GM12864 (cell line): ENCODE measurements around the gene IGSF10.
A peak's percentile ranks its signal among the peaks of the same experiment; 100 is the strongest.

ENCODE experiments used
- DNase-seq: peaks from one replicate; pipeline ENCODE4 v3.0.0-alpha.2; 2011; ENCODE audit warnings: low read depth
- H3K4me3 ChIP-seq: 2 replicates; pipeline ENCODE4 v1.5.1; 2011; ENCODE audit warnings: mild to moderate bottlenecking, low read depth, low read length, control low read depth
- TF ChIP-seq, protein P1 (sequence below): IDR thresholded peaks from 2 replicates; pipeline ENCODE4 v1.5.1; 2011; ENCODE audit warnings: low read depth, mild to moderate bottlenecking, moderate library complexity, low read length, control low read depth, inconsistent platforms; ENCODE audit errors: missing control alignments

Gene IGSF10

DNA sequence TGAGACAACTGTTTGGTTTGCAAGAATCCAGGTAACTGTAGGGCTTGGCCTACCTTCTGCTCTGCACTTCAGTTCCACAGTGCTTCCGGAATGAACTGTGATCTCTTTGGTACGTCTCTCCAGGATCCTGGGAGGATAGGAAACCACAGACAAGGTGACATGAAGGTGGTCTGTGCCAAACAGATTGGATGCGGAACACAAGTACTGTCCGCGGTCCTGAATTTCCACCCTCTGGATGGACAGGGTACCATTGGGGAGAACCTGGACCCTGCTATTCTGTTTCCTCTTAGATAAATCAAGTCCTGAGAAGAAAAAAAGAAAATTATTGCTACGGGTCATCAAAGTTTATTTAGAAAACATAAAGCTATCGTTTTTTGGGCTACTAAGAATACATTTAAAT lies 17.3 kb downstream of the IGSF10 start:
- no peak for DNase-seq
- TF ChIP-seq, protein P1, sequence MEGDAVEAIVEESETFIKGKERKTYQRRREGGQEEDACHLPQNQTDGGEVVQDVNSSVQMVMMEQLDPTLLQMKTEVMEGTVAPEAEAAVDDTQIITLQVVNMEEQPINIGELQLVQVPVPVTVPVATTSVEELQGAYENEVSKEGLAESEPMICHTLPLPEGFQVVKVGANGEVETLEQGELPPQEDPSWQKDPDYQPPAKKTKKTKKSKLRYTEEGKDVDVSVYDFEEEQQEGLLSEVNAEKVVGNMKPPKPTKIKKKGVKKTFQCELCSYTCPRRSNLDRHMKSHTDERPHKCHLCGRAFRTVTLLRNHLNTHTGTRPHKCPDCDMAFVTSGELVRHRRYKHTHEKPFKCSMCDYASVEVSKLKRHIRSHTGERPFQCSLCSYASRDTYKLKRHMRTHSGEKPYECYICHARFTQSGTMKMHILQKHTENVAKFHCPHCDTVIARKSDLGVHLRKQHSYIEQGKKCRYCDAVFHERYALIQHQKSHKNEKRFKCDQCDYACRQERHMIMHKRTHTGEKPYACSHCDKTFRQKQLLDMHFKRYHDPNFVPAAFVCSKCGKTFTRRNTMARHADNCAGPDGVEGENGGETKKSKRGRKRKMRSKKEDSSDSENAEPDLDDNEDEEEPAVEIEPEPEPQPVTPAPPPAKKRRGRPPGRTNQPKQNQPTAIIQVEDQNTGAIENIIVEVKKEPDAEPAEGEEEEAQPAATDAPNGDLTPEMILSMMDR: no peak
- H3K4me3 ChIP-seq: no peak overlapping the region

DNA sequence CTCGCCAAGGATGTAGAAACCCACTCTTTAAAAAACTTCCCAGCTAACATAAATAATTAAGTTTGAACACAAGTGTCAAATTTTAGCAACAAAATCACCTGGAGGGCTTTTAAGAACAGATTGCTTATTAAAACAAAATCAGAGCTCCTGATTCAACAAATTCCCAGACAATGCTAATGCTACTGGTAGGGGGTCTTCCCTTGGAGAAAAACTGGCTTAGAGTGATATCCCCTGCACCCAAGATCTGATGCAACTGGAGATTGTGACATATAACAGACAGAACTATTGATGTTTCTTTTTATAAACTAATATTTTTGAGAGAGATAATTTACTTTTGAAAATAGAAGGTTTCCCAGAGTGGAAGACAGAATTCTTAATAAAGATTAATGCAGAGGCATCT lies 19.9 kb downstream of the IGSF10 start:
- TF ChIP-seq, protein P1: no peak
- H3K4me3 ChIP-seq: no peak overlapping the region
- no peak for DNase-seq

DNA sequence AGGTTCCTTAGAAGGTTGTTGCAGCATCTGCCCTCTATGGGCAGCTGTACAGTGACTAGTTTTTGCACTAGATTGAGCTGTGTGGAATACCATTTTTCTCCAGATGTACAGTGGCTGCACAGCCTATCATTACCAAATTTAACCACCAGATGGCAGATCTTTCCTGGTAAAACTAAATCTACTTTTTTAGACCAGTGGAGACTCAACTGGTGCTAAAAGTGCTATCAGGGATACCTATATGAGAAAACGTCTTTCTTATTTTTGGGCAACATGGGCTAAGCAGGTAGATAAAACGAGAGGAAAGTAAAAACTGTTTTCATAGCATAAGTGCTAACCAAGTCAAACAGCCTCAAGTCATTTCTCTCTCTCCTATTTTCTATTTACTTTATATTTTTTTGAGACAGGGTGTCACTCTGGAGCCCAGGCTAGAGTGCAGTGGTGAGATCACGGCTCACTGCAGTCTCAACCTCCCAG lies 21.2 kb downstream of the IGSF10 start:
- no peak for DNase-seq
- TF ChIP-seq, protein P1: peak; percentile 66
- H3K4me3 ChIP-seq: no peak overlapping the region

DNA sequence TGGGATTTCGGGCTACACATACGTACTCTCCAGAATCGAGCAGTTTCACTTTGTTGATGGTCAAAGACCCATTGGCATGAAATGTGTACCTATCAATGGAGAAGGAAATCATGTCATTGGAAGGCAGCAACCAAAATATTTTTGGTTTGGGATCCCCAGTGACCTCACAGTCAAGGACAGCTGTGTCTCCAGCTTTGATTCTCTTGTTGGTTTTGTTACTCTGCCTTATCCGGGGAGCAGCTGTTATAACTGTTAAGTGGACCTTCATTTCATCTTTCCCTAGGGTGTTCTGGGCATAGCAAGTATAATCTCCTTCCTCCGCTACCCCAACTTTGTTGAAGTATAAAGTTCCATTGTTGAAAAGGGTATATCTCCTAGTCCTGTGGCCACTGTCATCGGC lies 23.0 kb downstream of the IGSF10 start:
- H3K4me3 ChIP-seq: no peak overlapping the region
- TF ChIP-seq, protein P1: no peak
- no peak for DNase-seq

DNA sequence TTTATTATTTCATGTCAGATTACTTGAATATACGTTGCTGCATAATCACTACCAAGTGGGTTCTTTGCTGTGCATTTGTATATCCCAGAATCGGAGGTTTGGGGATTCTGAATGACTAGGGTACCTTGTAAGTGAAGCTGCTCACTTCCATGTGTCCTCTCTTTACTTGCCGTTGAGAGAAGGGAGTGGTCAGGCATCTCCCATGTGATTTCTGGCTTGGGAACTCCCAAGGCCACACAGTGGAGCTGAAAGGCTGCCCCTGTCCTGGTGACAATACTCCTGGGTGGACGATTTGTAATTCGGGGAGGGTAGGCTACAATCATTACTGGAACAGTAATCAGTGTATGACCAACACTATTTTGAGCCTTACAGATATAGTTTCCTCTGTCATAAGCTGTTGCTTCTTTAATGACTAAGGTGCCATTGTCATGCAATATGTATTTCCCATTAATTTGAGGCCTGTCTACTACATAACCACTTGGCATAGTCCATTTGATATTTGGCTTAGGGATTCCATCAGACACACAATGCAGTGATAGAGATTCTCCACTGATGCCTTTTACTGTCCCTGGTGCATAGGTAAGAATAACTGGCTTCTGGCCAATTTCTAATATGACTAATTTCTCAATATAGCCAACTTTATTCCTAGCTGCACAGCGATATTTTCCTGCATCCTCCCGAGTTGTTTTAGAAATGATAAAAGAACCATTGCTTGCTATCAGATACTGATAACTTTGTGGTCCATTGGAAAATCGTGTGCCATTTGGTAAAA lies 24.0 kb downstream of the IGSF10 start:
- TF ChIP-seq, protein P1: no peak
- no peak overlapping the region for H3K4me3 ChIP-seq
- DNase-seq: no peak

DNA sequence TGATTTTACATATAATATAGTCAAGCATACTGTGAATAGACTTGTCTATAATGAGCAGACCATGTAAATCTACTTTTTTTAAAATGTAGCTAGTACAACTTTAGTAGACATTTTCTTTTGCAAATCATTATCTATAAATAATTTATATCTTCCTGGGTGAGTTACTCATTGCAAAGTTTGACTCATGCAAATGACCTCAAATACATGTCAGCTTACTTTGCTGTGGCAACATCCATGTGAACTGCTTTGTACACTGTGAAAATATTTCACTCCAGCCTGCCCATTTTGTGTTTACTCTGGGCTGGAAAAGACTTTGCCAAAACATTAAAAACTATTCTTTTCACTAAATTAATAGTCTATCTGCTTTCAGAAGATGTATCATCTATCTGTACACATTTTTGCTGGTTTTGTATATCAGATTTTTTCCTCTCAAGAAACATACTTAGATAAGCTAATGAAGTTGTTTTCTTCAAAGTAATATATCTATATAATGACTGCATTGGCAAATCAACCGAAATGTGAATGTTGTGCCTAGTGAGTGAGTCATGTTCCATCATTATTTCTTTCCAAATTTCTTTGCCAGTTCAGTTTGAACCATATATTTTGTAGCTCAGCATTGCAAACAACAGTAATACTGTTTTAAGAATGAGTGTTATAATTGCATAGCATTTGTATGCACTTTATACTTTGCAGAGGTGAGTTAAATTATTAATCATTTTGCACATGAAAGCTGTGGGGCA lies 26.5 kb downstream of the IGSF10 start:
- DNase-seq: no peak
- TF ChIP-seq, protein P1: no peak
- H3K4me3 ChIP-seq: no peak overlapping the region
